D721Med (cell line): ENCODE data around the gene GALNT14.

Experiments
- DNase-seq: peaks from one replicate; pipeline ENCODE4 v3.0.0; 2011; ENCODE audit warnings: low spot score; ENCODE audit not compliant: insufficient read length
- FAIRE-seq: peaks from 2 replicates; lab custom pipeline; 2011; peaks lifted over from hg19 to GRCh38; lab: Jason Lieb, UNC
- CTCF ChIP-seq: IDR thresholded peaks from 2 replicates; pipeline ENCODE4 v1.5.1; 2012; ENCODE audit warnings: mild to moderate bottlenecking, control low read depth; ENCODE audit not compliant: insufficient read depth; ENCODE audit errors: missing control alignments

Gene GALNT14

GRCh38 chr2:30942419-30942818 lies 195.8 kb downstream of the GALNT14 start:
- no peak for TF ChIP-seq CTCF
- DNase-seq = no peak
- no peak for FAIRE-seq

GRCh38 chr2:30940839-30941238 lies 197.4 kb downstream of the GALNT14 start:
- no peak for TF ChIP-seq CTCF
- no peak for DNase-seq
- no peak for FAIRE-seq

GRCh38 chr2:30939364-30939763 lies 198.9 kb downstream of the GALNT14 start:
- TF ChIP-seq CTCF = no peak
- no peak for FAIRE-seq
- no peak for DNase-seq

- FAIRE-seq = no peak
- no peak for TF ChIP-seq CTCF
- DNase-seq = no peak
Measured at GRCh38 chr2:30938196-30938595, 200.0 kb downstream of the GALNT14 start.

- no peak for TF ChIP-seq CTCF
- FAIRE-seq (no peak), DNase-seq (no peak)
Measured at GRCh38 chr2:30936977-30937376, 201.3 kb downstream of the GALNT14 start.

- DNase-seq (no peak), FAIRE-seq (no peak)
- TF ChIP-seq CTCF = no peak
Measured at GRCh38 chr2:30935795-30936194, 202.4 kb downstream of the GALNT14 start.

- no peak for FAIRE-seq
- TF ChIP-seq CTCF = no peak
- no peak for DNase-seq
Measured at GRCh38 chr2:30934066-30934465, 204.2 kb downstream of the GALNT14 start.
